OCI-LY3 (cell line): ENCODE results near the gene TMEM119.
"Not testable (repeated sequence)": the region's sequence is repeated elsewhere in the genome, so short reads cannot be mapped to it uniquely, and the experiment has no call there.

Experiments used
- H2AFZ ChIP-seq: fragments of 200-600, 300-600 bp; shearing (Covaris generic); 2 replicates; pipeline ENCODE4 v1.6.0; 2014; ENCODE audit warnings: antibody characterized with exemption, low read depth, low read length
- H3K27ac ChIP-seq: fragments of 200-600, 300-600 bp; sonication (generic); 2 replicates; pipeline ENCODE4 v1.5.1; 2014; ENCODE audit warnings: mild to moderate bottlenecking, low read length, moderate library complexity, mixed read lengths
- H3K27me3 ChIP-seq: fragments of 200-600, 300-600 bp; sonication (generic); 2 replicates; pipeline ENCODE4 v1.6.1; 2014; ENCODE audit warnings: low read depth, low read length, mixed read lengths
- H3K36me3 ChIP-seq: fragments of 200-600, 300-600 bp; sonication (generic); replicated peaks from 2 replicates; pipeline ENCODE3; 2014; ENCODE audit warnings: low read depth, low read length, mixed read lengths
- H3K4me1 ChIP-seq: fragments of 300-600, 200-600 bp; sonication (generic); 2 replicates; pipeline ENCODE4 v1.6.1; 2014; ENCODE audit warnings: low read length, mixed read lengths
- H3K4me2 ChIP-seq: fragments of 200-600, 300-600 bp; sonication (generic); 2 replicates; pipeline ENCODE4 v1.6.1; 2014; ENCODE audit warnings: low read length, mixed read lengths
- H3K4me3 ChIP-seq: fragments of 300-600, 200-600 bp; sonication (generic); 2 replicates; pipeline ENCODE4 v1.5.1; 2014; ENCODE audit warnings: antibody characterized with exemption, mild to moderate bottlenecking, low read length, moderate library complexity
- H3K79me2 ChIP-seq: fragments of 300-600, 200-600 bp; shearing (Covaris generic); 2 replicates; pipeline ENCODE4 v1.6.1; 2014; ENCODE audit warnings: mild to moderate bottlenecking, low read length, mixed read lengths
- H3K9ac ChIP-seq: fragments of 300-600, 200-600 bp; shearing (Covaris generic); 2 replicates; pipeline ENCODE4 v1.6.0; 2014; ENCODE audit warnings: mild to moderate bottlenecking, low read length, moderate library complexity
- H3K9me3 ChIP-seq: fragments of 200-600, 300-600 bp; shearing (Covaris generic); 2 replicates; pipeline ENCODE4 v1.6.1; 2014; ENCODE audit warnings: low read length, mixed read lengths; ENCODE audit not compliant: insufficient read depth
- H4K20me1 ChIP-seq: fragments of 200-600, 300-600 bp; sonication (generic); 2 replicates; pipeline ENCODE4 v1.6.1; 2016; ENCODE audit warnings: low read length, mixed read lengths; ENCODE audit not compliant: insufficient read depth
- CTCF ChIP-seq: fragments of 200-600, 300-600 bp; sonication (generic); IDR thresholded peaks from 2 replicates; pipeline ENCODE4 v1.5.1; 2014; ENCODE audit warnings: antibody characterized with exemption, low read length, low read depth
- EZH2phosphoT487 ChIP-seq: fragments of 200-600 bp; shearing (Covaris generic); IDR thresholded peaks from 2 replicates; pipeline ENCODE4 v1.6.1; 2018; ENCODE audit warnings: antibody characterized with exemption, mixed run types, low read depth

The TMEM119 gene

GRCh38 chr12:108592033-108592909, 5.6 kb downstream of the TMEM119 start:
- Histone ChIP-seq H4K20me1 (no peaks in the 10 kb centered on the region), H3K9me3 (no peaks in the 10 kb centered on the region), H2AFZ (no peak overlapping the region), H3K27ac (no peak overlapping the region), H3K9ac (no peak overlapping the region), H3K4me3 (no peak overlapping the region), H3K36me3 (no peaks in the 10 kb centered on the region), H3K27me3 (no peaks in the 10 kb centered on the region), H3K79me2 (no peaks in the 10 kb centered on the region), H3K4me2 (no peak overlapping the region), H3K4me1 (peaks cover 1% of the 10 kb centered on the region; the same call in 1 of the 2 replicates)
- TF ChIP-seq EZH2phosphoT487, result no peak
- no peak for TF ChIP-seq CTCF

GRCh38 chr12:108591267-108591980, 6.5 kb downstream of the TMEM119 start:
- peaks cover 2% of the 10 kb centered on the region; the same call in 1 of the 2 replicates for H3K4me1 ChIP-seq
- H4K20me1 ChIP-seq, result no peaks in the 10 kb centered on the region
- no peaks in the 10 kb centered on the region for H3K9me3 ChIP-seq
- H3K27ac ChIP-seq, result no peak overlapping the region
- no peak overlapping the region for H3K4me3 ChIP-seq
- TF ChIP-seq EZH2phosphoT487, result no peak
- no peak for TF ChIP-seq CTCF
- no peak overlapping the region for H2AFZ ChIP-seq
- H3K79me2 ChIP-seq, result no peaks in the 10 kb centered on the region
- no peak overlapping the region for H3K9ac ChIP-seq
- no peaks in the 10 kb centered on the region for H3K27me3 ChIP-seq
- H3K36me3 ChIP-seq, result no peaks in the 10 kb centered on the region
- no peak overlapping the region for H3K4me2 ChIP-seq

GRCh38 chr12:108590463-108590862, 7.4 kb downstream of the TMEM119 start:
- not testable (repeated sequence) for H3K27ac ChIP-seq, H3K79me2 ChIP-seq, H4K20me1 ChIP-seq, H3K4me3 ChIP-seq, H3K4me2 ChIP-seq, H3K9ac ChIP-seq, H3K27me3 ChIP-seq, H2AFZ ChIP-seq, H3K36me3 ChIP-seq, H3K4me1 ChIP-seq, H3K9me3 ChIP-seq

- Histone ChIP-seq H3K4me1 (peaks cover 4% of the 10 kb centered on the region; the same call in 1 of the 2 replicates), H3K79me2 (no peaks in the 10 kb centered on the region), H3K9ac (no peak overlapping the region), H3K36me3 (no peaks in the 10 kb centered on the region), H2AFZ (no peak overlapping the region), H4K20me1 (no peaks in the 10 kb centered on the region), H3K9me3 (no peaks in the 10 kb centered on the region), H3K27ac (no peak overlapping the region), H3K4me3 (no peak overlapping the region), H3K27me3 (peaks cover 3% of the 10 kb centered on the region), H3K4me2 (no peak overlapping the region)
- TF ChIP-seq EZH2phosphoT487 (no peak), CTCF (no peak)
Observed at GRCh38 chr12:108589840-108590229, 8.0 kb downstream of the TMEM119 start.
